Left cardiac atrium (tissue), 4 donors: ENCODE measurements around the gene SOX18. TPM values are rescaled to one million over a fixed set of nuclear protein-coding genes. Genes with fewer than 3 reads are reported as not detected.

Source experiments
- ATAC-seq, 2 donors: fragments of 200-7000 bp; cut with Tn5 transposase; one replicate each; pipeline ENCODE4 v1.9.1; 2020; ENCODE audit warnings: mild to moderate bottlenecking in 2 of 2, moderate library complexity in 2 of 2
- DNase-seq: peaks from one replicate; pipeline ENCODE4 v3.0.0-alpha.2; 2020
- intact Hi-C, 2 donors: fragments of 100-400 bp; cut with DNase I; formaldehyde crosslinking; loops; one replicate each; pipeline versions ENCODE4 v1.14.1 to v1.15.1; 2022 to 2023
- total RNA-seq, 2 donors: library from RNA; stranded (reverse); fragmentation: NEBNext Ultra II Directional; extraction: Animal tissue kit (Norgen Biotek cat#: 25700); gene quantifications; one replicate each; pipeline ENCODE4 v1.2.1, GENCODE V29; 2021
- donor health status: DM: no; HTN: yes; CAD: no.
- donor health status: DM: no; HTN: yes; CAD: no; lungs with severe emphysema.
- donor health status: DM: yes; HTN: yes; CAD: no.
- donor health status: Dilated cardiomyopathy.

SOX18 gene
- total RNA-seq, 2 donors from 2014 or later: 39.4 to 83.4 TPM

GRCh38 chr20:64082126-64082731, 32.8 kb upstream of the SOX18 start:
- intact Hi-C loops: no loop called here
- ATAC-seq (no peak), DNase-seq (no peak)

GRCh38 chr20:64081624-64081964, 32.2 kb upstream of the SOX18 start:
- ATAC-seq (no peak), DNase-seq (no peak)
- intact Hi-C loops: no loop called here

GRCh38 chr20:64080813-64081623, 31.6 kb upstream of the SOX18 start:
- DNase-seq (no peak), ATAC-seq (no peak)
- intact Hi-C loops: no loop called here

GRCh38 chr20:64080013-64080812, 30.8 kb upstream of the SOX18 start, which contains the start of gene OPRL1:
Gene OPRL1 (plus strand): TSS chr20:64080082. CDS start chr20:64092721, 12,639 bp downstream.
- ATAC-seq (no peak), DNase-seq (no peak)
- intact Hi-C loops: no loop called here

GRCh38 chr20:64079273-64080012, 30.0 kb upstream of the SOX18 start, which contains the start of gene RGS19:
Gene RGS19 (minus strand): TSS chr20:64079518. CDS start chr20:64076886, 2,632 bp downstream.
- ATAC-seq (peak; percentile 58 to 72), DNase-seq (peak; percentile 83)
- intact Hi-C loops: no loop called here

- intact Hi-C loops: no loop called here
- no peak for DNase-seq
- no peak for ATAC-seq
These were observed 29.5 kb upstream of the SOX18 start for GRCh38 chr20:64078934-64079272.

- intact Hi-C loops: no loop called here
- DNase-seq (no peak), ATAC-seq (peak in 1 of 2 donors; percentile 4)
These were observed 28.6 kb upstream of the SOX18 start for GRCh38 chr20:64077876-64078551.

GRCh38 chr20:64077541-64077875, 28.1 kb upstream of the SOX18 start:
- no peak for ATAC-seq
- DNase-seq: no peak
- intact Hi-C loops: no loop called here

- intact Hi-C loops: no loop called here
- DNase-seq: no peak
- ATAC-seq: peak in 1 of 2 donors; percentile 2
These were observed 27.7 kb upstream of the SOX18 start for GRCh38 chr20:64077094-64077493.

- intact Hi-C loops: no loop called here
- ATAC-seq: no peak
- DNase-seq: no peak
These were observed 26.9 kb upstream of the SOX18 start for GRCh38 chr20:64076061-64076997.

GRCh38 chr20:64075556-64075955, 26.1 kb upstream of the SOX18 start:
- ATAC-seq (no peak), DNase-seq (no peak)
- intact Hi-C loops: no loop called here

GRCh38 chr20:64074963-64075362, 25.5 kb upstream of the SOX18 start:
- intact Hi-C loops: no loop called here
- ATAC-seq: no peak
- no peak for DNase-seq

- ATAC-seq: no peak
- DNase-seq: no peak
- intact Hi-C loops: no loop called here
These were observed 24.8 kb upstream of the SOX18 start for GRCh38 chr20:64074184-64074789.

GRCh38 chr20:64073476-64074183, 24.2 kb upstream of the SOX18 start:
- intact Hi-C loops: no loop called here
- no peak for DNase-seq
- ATAC-seq: no peak

- no peak for ATAC-seq
- no peak for DNase-seq
- intact Hi-C loops: no loop called here
These were observed 23.1 kb upstream of the SOX18 start for GRCh38 chr20:64072498-64073063.
